AG08396 (cell line): ENCODE results near the gene PRR9.
A peak's percentile ranks its signal among the peaks of the same experiment; 100 is the strongest.
"Not testable (repeated sequence)": the region's sequence is repeated elsewhere in the genome, so short reads cannot be mapped to it uniquely, and the experiment has no call there.

Source experiments
- DNase-seq: peaks from one replicate; pipeline ENCODE4 v3.0.0; 2012; ENCODE audit warnings: low spot score, mixed read lengths

The PRR9 gene

GRCh38 chr1:153229076-153229829 is 11.9 kb downstream of the PRR9 start:
- DNase-seq = not testable (repeated sequence)

- DNase-seq = no peak
These were observed 14.0 kb downstream of the PRR9 start for GRCh38 chr1:153231363-153231762.

GRCh38 chr1:153231785-153232184 is 14.4 kb downstream of the PRR9 start:
- DNase-seq = no peak

- DNase-seq = no peak
These were observed 15.2 kb downstream of the PRR9 start for GRCh38 chr1:153232553-153232952.

GRCh38 chr1:153233448-153233847 is 16.1 kb downstream of the PRR9 start:
- no peak for DNase-seq

- no peak for DNase-seq
These were observed 21.1 kb downstream of the PRR9 start for GRCh38 chr1:153238527-153238926.

GRCh38 chr1:153242160-153242559 is 24.8 kb downstream of the PRR9 start:
- DNase-seq = no peak

- no peak for DNase-seq
These were observed 28.1 kb downstream of the PRR9 start for GRCh38 chr1:153245466-153245865.

- no peak for DNase-seq
These were observed 28.6 kb downstream of the PRR9 start for GRCh38 chr1:153246018-153246417.

- DNase-seq = no peak
These were observed 29.4 kb downstream of the PRR9 start for GRCh38 chr1:153246825-153247224.

GRCh38 chr1:153248176-153248879 is 30.9 kb downstream of the PRR9 start:
- no peak for DNase-seq

GRCh38 chr1:153250166-153250565 is 32.8 kb downstream of the PRR9 start:
- no peak for DNase-seq

GRCh38 chr1:153251087-153251486 is 33.7 kb downstream of the PRR9 start:
- no peak for DNase-seq

- DNase-seq = no peak
These were observed 34.2 kb downstream of the PRR9 start for GRCh38 chr1:153251562-153251961.

- no peak for DNase-seq
These were observed 34.6 kb downstream of the PRR9 start for GRCh38 chr1:153251988-153252387.

- no peak for DNase-seq
These were observed 35.7 kb downstream of the PRR9 start for GRCh38 chr1:153253076-153253475.

- DNase-seq = no peak
These were observed 36.3 kb downstream of the PRR9 start for GRCh38 chr1:153253693-153254092.

- no peak for DNase-seq
These were observed 42.0 kb downstream of the PRR9 start, which contains the start of gene LORICRIN for GRCh38 chr1:153259387-153259786. Gene LORICRIN (plus strand): TSS chr1:153259687. CDS start chr1:153260950, 1,263 bp downstream.

- DNase-seq = no peak
These were observed 43.3 kb downstream of the PRR9 start for GRCh38 chr1:153260585-153261280.

- DNase-seq = peak; percentile 53
These were observed 44.1 kb downstream of the PRR9 start for GRCh38 chr1:153261281-153262069.

GRCh38 chr1:153262070-153262366 is 44.6 kb downstream of the PRR9 start:
- DNase-seq = no peak

GRCh38 chr1:153262462-153263157 is 45.2 kb downstream of the PRR9 start:
- DNase-seq = no peak
